GM21619 (cell line): ENCODE results near the gene OSBP.
A peak's percentile ranks its signal among the peaks of the same experiment; 100 is the strongest.

Source experiments
- ATAC-seq: cut with Tn5 transposase; IDR thresholded peaks from one replicate; pipeline ENCODE4 v1.9.1; 2021; ENCODE audit not compliant: unreplicated experiment

Gene OSBP

GRCh38 chr11:59610289-59610688 is 5.3 kb downstream of the OSBP start:
- no peak for ATAC-seq

GRCh38 chr11:59607703-59608454 is 7.7 kb downstream of the OSBP start:
- no peak for ATAC-seq

GRCh38 chr11:59602432-59602831 is 13.1 kb downstream of the OSBP start:
- no peak for ATAC-seq

GRCh38 chr11:59601788-59602187 is 13.8 kb downstream of the OSBP start:
- ATAC-seq = no peak

GRCh38 chr11:59600636-59601035 is 14.9 kb downstream of the OSBP start:
- ATAC-seq = no peak

- no peak for ATAC-seq
Observed at GRCh38 chr11:59600234-59600633, 15.3 kb downstream of the OSBP start.

- ATAC-seq = no peak
Observed at GRCh38 chr11:59598961-59599360, 16.6 kb downstream of the OSBP start.

GRCh38 chr11:59584294-59584693 is 31.3 kb downstream of the OSBP start:
- ATAC-seq = no peak

GRCh38 chr11:59582006-59582405 is 33.6 kb downstream of the OSBP start:
- no peak for ATAC-seq

GRCh38 chr11:59578369-59578768 is 37.2 kb downstream of the OSBP start:
- no peak for ATAC-seq

GRCh38 chr11:59575505-59575904 is 40.1 kb downstream of the OSBP start:
- no peak for ATAC-seq

GRCh38 chr11:59574932-59575502 is 40.6 kb downstream of the OSBP start:
- no peak for ATAC-seq

- no peak for ATAC-seq
Observed at GRCh38 chr11:59574467-59574866, 41.1 kb downstream of the OSBP start.

GRCh38 chr11:59573216-59573615 is 42.4 kb downstream of the OSBP start:
- no peak for ATAC-seq

GRCh38 chr11:59572091-59572490 is 43.5 kb downstream of the OSBP start:
- ATAC-seq = no peak

- ATAC-seq = no peak
Observed at GRCh38 chr11:59562292-59562691, 53.3 kb downstream of the OSBP start.

- ATAC-seq = peak; percentile 43
Observed at GRCh38 chr11:59560702-59561473, 54.7 kb downstream of the OSBP start.

- ATAC-seq = peak; percentile 23
Observed at GRCh38 chr11:59560290-59560701, 55.3 kb downstream of the OSBP start.

GRCh38 chr11:59559886-59560285 is 55.7 kb downstream of the OSBP start:
- ATAC-seq = no peak

GRCh38 chr11:59558270-59558643 is 57.3 kb downstream of the OSBP start:
- ATAC-seq = no peak

- ATAC-seq = no peak
Observed at GRCh38 chr11:59556917-59557348, 58.6 kb downstream of the OSBP start.
